Measurements from ENCODE around the gene GRSF1.

Gene GRSF1

DNA sequence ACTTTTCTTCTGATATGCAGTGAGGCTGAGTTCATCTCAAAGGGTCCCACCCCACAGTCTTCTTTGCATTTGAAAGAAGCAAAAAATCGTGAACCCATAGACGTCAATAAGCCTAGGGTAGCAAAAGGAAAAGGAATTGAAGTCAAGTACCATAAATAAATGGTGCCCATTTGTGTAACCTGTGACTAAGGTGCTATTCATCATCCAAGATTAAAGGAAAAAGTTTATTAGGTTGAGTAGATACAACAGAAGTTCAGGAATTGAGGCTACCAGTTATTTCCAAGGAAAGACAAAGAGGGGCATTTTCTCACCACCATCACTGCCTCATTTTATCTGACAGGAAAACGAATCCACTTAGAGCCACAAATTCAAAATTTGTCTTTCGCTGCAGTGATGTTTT lies 18.8 kb upstream of the GRSF1 start:
- Histone ChIP-seq H3K36me3 (ENCODE audit: control insufficient read depth in 2 of 2, insufficient read depth in 1 of 2, low read length in 2 of 2) (no peaks in the 10 kb centered on the region), H3K27ac (ENCODE audit: extremely low read depth, low read depth, low read length) (no peak overlapping the region), H3K4me1 (ENCODE audit: control insufficient read depth, insufficient read depth, low read length) (no peaks in the 10 kb centered on the region), H3K9me3 (ENCODE audit: control insufficient read depth, insufficient read depth, low read depth, low read length) (no peaks in the 10 kb centered on the region), H3K4me3 (ENCODE audit: low read depth, low read length) (no peak overlapping the region)
- TF ChIP-seq ZNF670 (tag by site-specific recombination; IDR thresholded peaks at IDR 0.05; ENCODE audit: low read depth) (no peak), ZNF707 (tag by site-specific recombination; IDR thresholded peaks at IDR 0.05) (no peak), OVOL3 (tag by site-specific recombination; IDR thresholded peaks at IDR 0.05) (no peak), ZNF112 (tag by site-specific recombination; IDR thresholded peaks at IDR 0.05) (no peak), ZNF324 (tag by site-specific recombination; IDR thresholded peaks at IDR 0.05) (no peak), GLI4 (tag by site-specific recombination; IDR thresholded peaks at IDR 0.05) (no peak), SETDB1 (IDR thresholded peaks at IDR 0.05; ENCODE audit: insufficient read length, low read length) (no peak), ZNF623 (tag by site-specific recombination; IDR thresholded peaks at IDR 0.05) (no peak), ZBTB48 (tag by site-specific recombination; IDR thresholded peaks at IDR 0.05) (no peak), ZNF791 (tag by site-specific recombination; IDR thresholded peaks at IDR 0.05) (no peak), SCRT2 (tag by site-specific recombination; IDR thresholded peaks at IDR 0.05) (no peak), ZBTB21 (tag by site-specific recombination; IDR thresholded peaks at IDR 0.05) (no peak), ZNF548 (tag by site-specific recombination; IDR thresholded peaks at IDR 0.05) (no peak), ZFP3 (tag by site-specific recombination; IDR thresholded peaks at IDR 0.05; ENCODE audit: low read depth) (no peak)
- TF ChIP-seq, protein P1, sequence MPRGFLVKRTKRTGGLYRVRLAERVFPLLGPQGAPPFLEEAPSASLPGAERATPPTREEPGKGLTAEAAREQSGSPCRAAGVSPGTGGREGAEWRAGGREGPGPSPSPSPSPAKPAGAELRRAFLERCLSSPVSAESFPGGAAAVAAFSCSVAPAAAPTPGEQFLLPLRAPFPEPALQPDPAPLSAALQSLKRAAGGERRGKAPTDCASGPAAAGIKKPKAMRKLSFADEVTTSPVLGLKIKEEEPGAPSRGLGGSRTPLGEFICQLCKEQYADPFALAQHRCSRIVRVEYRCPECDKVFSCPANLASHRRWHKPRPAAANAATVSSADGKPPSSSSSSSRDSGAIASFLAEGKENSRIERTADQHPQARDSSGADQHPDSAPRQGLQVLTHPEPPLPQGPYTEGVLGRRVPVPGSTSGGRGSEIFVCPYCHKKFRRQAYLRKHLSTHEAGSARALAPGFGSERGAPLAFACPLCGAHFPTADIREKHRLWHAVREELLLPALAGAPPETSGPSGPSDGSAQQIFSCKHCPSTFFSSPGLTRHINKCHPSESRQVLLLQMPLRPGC (tag by site-specific recombination; IDR thresholded peaks at IDR 0.05), result no peak
- TF ChIP-seq, protein P2, sequence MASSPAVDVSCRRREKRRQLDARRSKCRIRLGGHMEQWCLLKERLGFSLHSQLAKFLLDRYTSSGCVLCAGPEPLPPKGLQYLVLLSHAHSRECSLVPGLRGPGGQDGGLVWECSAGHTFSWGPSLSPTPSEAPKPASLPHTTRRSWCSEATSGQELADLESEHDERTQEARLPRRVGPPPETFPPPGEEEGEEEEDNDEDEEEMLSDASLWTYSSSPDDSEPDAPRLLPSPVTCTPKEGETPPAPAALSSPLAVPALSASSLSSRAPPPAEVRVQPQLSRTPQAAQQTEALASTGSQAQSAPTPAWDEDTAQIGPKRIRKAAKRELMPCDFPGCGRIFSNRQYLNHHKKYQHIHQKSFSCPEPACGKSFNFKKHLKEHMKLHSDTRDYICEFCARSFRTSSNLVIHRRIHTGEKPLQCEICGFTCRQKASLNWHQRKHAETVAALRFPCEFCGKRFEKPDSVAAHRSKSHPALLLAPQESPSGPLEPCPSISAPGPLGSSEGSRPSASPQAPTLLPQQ (tag by site-specific recombination; IDR thresholded peaks at IDR 0.05), result no peak
- ChIA-PET CTCF (no interaction called here), POLR2A (no interaction called here)

DNA sequence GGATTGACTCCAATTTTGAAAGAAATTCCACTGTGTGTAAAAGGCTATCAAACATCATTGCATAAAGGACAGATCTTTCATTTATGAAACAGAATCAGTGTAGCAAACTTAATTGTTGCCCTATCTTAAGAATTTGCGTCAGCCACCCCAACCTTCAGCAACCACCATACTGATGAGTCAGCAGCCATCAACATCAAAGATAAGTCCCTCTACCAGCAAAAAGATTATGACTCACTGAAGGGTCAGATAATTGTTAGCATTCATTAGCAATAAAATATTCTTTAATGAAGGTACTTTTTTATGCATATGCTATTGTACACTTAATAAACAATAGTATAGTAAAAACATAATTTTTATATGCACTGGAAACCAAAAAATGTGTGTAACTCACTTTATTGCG lies 15.8 kb upstream of the GRSF1 start:
- TF ChIP-seq EGR2 (tag by site-specific recombination; IDR thresholded peaks at IDR 0.05; ENCODE audit: low read depth) (no peak), TCF7L2 (IDR thresholded peaks at IDR 0.05; ENCODE audit: borderline replicate concordance, low read depth, low read length) (no peak), ZNF549 (tag by site-specific recombination; IDR thresholded peaks at IDR 0.05) (no peak), OVOL3 (tag by site-specific recombination; IDR thresholded peaks at IDR 0.05) (no peak), HOXA7 (CRISPR knock-in tag; IDR thresholded peaks at IDR 0.05; ENCODE audit: borderline replicate concordance) (no peak), ZNF623 (tag by site-specific recombination; IDR thresholded peaks at IDR 0.05) (no peak)
- Histone ChIP-seq H3K4me1 (ENCODE audit: control insufficient read depth, insufficient read depth, low read length) (no peaks in the 10 kb centered on the region), H3K4me3 (ENCODE audit: low read depth, low read length) (no peak overlapping the region), H3K9me3 (ENCODE audit: control insufficient read depth, insufficient read depth, low read depth, low read length) (no peaks in the 10 kb centered on the region), H3K27ac (ENCODE audit: extremely low read depth, low read depth, low read length) (no peak overlapping the region), H3K36me3 (ENCODE audit: control insufficient read depth in 2 of 2, insufficient read depth in 1 of 2, low read length in 2 of 2) (no peaks in the 10 kb centered on the region)
- ChIA-PET POLR2A (no interaction called here), CTCF (no interaction called here)

DNA sequence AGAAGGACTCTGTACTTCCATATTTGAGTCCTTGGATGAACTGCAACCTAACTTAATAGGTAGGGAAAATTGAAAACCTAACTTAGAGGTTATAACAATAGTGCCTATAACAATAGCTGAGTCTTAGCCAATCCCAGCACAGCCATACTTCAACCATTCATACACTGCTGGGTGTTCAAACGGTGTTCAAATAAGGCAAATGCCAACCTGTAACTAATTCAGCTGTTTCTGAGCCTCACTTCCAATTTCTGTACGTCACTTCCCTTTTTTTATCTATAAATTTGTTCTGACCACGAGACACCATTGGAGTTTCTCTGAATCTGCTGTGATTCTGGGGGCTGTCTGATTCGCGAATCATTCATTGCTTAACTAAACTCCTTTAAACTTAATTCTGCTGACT lies 9.6 kb upstream of the GRSF1 start:
- no peaks in the 10 kb centered on the region for H3K4me1 ChIP-seq (ENCODE audit: control insufficient read depth, insufficient read depth, low read length)
- no peaks in the 10 kb centered on the region for H3K36me3 ChIP-seq (ENCODE audit: control insufficient read depth in 2 of 2, insufficient read depth in 1 of 2, low read length in 2 of 2)
- ChIA-PET POLR2A (no interaction called here), CTCF (no interaction called here)
- H3K27ac ChIP-seq (ENCODE audit: extremely low read depth, low read depth, low read length), result no peak overlapping the region
- H3K9me3 ChIP-seq (ENCODE audit: control insufficient read depth, insufficient read depth, low read depth, low read length), result no peaks in the 10 kb centered on the region
- H3K4me3 ChIP-seq (ENCODE audit: low read depth, low read length), result no peak overlapping the region
- TF ChIP-seq GLIS2 (tag by site-specific recombination; IDR thresholded peaks at IDR 0.05) (no peak), ZFP37 (tag by site-specific recombination; IDR thresholded peaks at IDR 0.05) (no peak), ZNF843 (tag by site-specific recombination; IDR thresholded peaks at IDR 0.05) (no peak)
- TF ChIP-seq, protein P3, sequence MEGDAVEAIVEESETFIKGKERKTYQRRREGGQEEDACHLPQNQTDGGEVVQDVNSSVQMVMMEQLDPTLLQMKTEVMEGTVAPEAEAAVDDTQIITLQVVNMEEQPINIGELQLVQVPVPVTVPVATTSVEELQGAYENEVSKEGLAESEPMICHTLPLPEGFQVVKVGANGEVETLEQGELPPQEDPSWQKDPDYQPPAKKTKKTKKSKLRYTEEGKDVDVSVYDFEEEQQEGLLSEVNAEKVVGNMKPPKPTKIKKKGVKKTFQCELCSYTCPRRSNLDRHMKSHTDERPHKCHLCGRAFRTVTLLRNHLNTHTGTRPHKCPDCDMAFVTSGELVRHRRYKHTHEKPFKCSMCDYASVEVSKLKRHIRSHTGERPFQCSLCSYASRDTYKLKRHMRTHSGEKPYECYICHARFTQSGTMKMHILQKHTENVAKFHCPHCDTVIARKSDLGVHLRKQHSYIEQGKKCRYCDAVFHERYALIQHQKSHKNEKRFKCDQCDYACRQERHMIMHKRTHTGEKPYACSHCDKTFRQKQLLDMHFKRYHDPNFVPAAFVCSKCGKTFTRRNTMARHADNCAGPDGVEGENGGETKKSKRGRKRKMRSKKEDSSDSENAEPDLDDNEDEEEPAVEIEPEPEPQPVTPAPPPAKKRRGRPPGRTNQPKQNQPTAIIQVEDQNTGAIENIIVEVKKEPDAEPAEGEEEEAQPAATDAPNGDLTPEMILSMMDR (tag by site-specific recombination; IDR thresholded peaks at IDR 0.05), result no peak
- TF ChIP-seq, protein P4, sequence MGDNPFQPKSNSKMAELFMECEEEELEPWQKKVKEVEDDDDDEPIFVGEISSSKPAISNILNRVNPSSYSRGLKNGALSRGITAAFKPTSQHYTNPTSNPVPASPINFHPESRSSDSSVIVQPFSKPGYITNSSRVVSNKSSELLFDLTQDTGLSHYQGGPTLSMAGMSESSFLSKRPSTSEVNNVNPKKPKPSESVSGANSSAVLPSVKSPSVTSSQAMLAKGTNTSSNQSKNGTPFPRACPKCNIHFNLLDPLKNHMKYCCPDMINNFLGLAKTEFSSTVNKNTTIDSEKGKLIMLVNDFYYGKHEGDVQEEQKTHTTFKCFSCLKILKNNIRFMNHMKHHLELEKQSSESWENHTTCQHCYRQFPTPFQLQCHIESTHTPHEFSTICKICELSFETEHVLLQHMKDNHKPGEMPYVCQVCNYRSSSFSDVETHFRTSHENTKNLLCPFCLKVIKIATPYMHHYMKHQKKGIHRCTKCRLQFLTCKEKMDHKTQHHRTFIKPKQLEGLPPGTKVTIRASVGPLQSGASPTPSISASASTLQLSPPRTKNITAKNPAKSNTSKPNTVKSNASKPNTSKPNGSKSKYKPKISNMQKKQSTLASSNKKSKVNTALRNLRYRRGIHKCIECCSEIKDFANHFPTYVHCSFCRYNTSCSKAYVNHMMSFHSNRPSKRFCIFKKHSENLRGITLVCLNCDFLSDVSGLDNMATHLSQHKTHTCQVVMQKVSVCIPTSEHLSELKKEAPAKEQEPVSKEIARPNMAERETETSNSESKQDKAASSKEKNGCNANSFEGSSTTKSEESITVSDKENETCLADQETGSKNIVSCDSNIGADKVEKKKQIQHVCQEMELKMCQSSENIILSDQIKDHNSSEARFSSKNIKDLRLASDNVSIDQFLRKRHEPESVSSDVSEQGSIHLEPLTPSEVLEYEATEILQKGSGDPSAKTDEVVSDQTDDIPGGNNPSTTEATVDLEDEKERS (tag by site-specific recombination; IDR thresholded peaks at IDR 0.05), result no peak
